IMR-90 (cell line): ENCODE measurements around the gene POLR2F. TPM values are rescaled to one million over a fixed set of nuclear protein-coding genes. Genes with fewer than 3 reads are reported as not detected.

Experiments
- ATAC-seq: fragments of 200-7000 bp; cut with Tn5 transposase; 2 replicates; pipeline ENCODE4 v1.9.1; 2020; ENCODE audit warnings: low read depth, mild to moderate bottlenecking, moderate library complexity
- BruUV-seq: library from RNA; stranded (reverse); fragments of 400-500 nt; replicated peaks from 2 replicates; lab custom pipeline; 2021; lab: Mats Ljungman, UMichigan
- CTCF ChIA-PET: fragments of 300-600 bp; formaldehyde crosslinking; extraction: SDS; loops from one replicate; lab custom pipeline; 2021; ENCODE audit warnings: antibody characterized with exemption; lab: Yijun Ruan, JAX
- POLR2A ChIA-PET: fragments of 300-600 bp; sonication (Branson Sonifier 250); formaldehyde crosslinking; loops from one replicate; lab custom pipeline; 2022; ENCODE audit warnings: antibody characterized with exemption; ENCODE audit not compliant: unreplicated experiment; lab: Charles Lee
- DNase-seq: peaks from one replicate; pipeline ENCODE4 v3.0.0; 2013
- H2AFZ ChIP-seq: replicated peaks from 2 replicates; pipeline ENCODE3; 2013; ENCODE audit warnings: low read length, mild to moderate bottlenecking; ENCODE audit not compliant: poor library complexity
- H2AK5ac ChIP-seq: 2 replicates; pipeline ENCODE4 v1.6.1; 2013; ENCODE audit warnings: low read depth, low read length, inconsistent platforms
- H2AK9ac ChIP-seq: replicated peaks from 2 replicates; pipeline ENCODE3; 2013; ENCODE audit warnings: mild to moderate bottlenecking, low read depth, low read length, moderate library complexity; ENCODE audit not compliant: poor library complexity
- H2BK120ac ChIP-seq: 2 replicates; pipeline ENCODE4 v1.6.1; 2013; ENCODE audit warnings: low read depth, low read length, inconsistent platforms
- H2BK15ac ChIP-seq: 3 replicates; pipeline ENCODE4 v1.6.1; 2013; ENCODE audit warnings: low read depth, low read length, inconsistent platforms
- H2BK20ac ChIP-seq: 2 replicates; pipeline ENCODE4 v1.6.1; 2013; ENCODE audit warnings: low read depth, mild to moderate bottlenecking, inconsistent platforms, low read length, moderate library complexity
- H2BK5ac ChIP-seq: 2 replicates; pipeline ENCODE4 v1.6.1; 2013; ENCODE audit warnings: mild to moderate bottlenecking, low read depth, low read length, inconsistent platforms; ENCODE audit not compliant: poor library complexity, severe bottlenecking
- H3K14ac ChIP-seq: replicated peaks from 2 replicates; pipeline ENCODE4 v1.6.1; 2013; ENCODE audit warnings: low read depth, low read length, inconsistent platforms
- H3K18ac ChIP-seq: 2 replicates; pipeline ENCODE4 v1.6.1; 2013; ENCODE audit warnings: low read depth, low read length, control low read depth
- H3K23ac ChIP-seq: 2 replicates; pipeline ENCODE4 v1.6.1; 2013; ENCODE audit warnings: low read depth, low read length, inconsistent platforms
- H3K27ac ChIP-seq: 2 replicates; pipeline ENCODE4 v1.5.1; 2013; ENCODE audit warnings: mild to moderate bottlenecking, control low read depth, low read length; ENCODE audit not compliant: insufficient read depth
- H3K27me3 ChIP-seq: 2 replicates; pipeline ENCODE4 v1.6.1; 2013; ENCODE audit warnings: low read length; ENCODE audit not compliant: control insufficient read depth, insufficient read depth
- H3K36me3 ChIP-seq: 2 replicates; pipeline ENCODE4 v1.6.1; 2013; ENCODE audit warnings: low read length, mixed read lengths; ENCODE audit not compliant: control insufficient read depth, insufficient read depth
- H3K4ac ChIP-seq: 2 replicates; pipeline ENCODE4 v1.6.1; 2013; ENCODE audit warnings: low read depth, low read length, inconsistent platforms
- H3K4me1 ChIP-seq: 2 replicates; pipeline ENCODE4 v1.6.1; 2013; ENCODE audit warnings: low read length, mixed read lengths; ENCODE audit not compliant: control insufficient read depth, insufficient read depth
- H3K4me2 ChIP-seq: 2 replicates; pipeline ENCODE4 v1.6.1; 2013; ENCODE audit warnings: low read depth, mild to moderate bottlenecking, control low read depth, low read length, moderate library complexity
- H3K4me3 ChIP-seq: 2 replicates; pipeline ENCODE4 v1.5.1; 2013; ENCODE audit warnings: low read depth, mild to moderate bottlenecking, control low read depth, low read length, moderate library complexity; ENCODE audit not compliant: insufficient read depth
- H3K56ac ChIP-seq: 2 replicates; pipeline ENCODE4 v1.6.1; 2013; ENCODE audit warnings: low read length, inconsistent platforms; ENCODE audit not compliant: insufficient read depth; ENCODE audit errors: extremely low read depth
- H3K79me1 ChIP-seq, 2 experiments: 2 replicates each; pipeline ENCODE4 v1.6.1; 2013; ENCODE audit warnings: low read length in 2 of 2, inconsistent platforms in 1 of 2, low read depth in 1 of 2
- H3K9ac ChIP-seq: 2 replicates; pipeline ENCODE4 v1.6.1; 2013; ENCODE audit warnings: low read depth, low read length, control low read depth
- H3K9me1 ChIP-seq: 2 replicates; pipeline ENCODE4 v1.6.1; 2013; ENCODE audit warnings: low read length, inconsistent platforms; ENCODE audit not compliant: insufficient read depth
- H3K9me3 ChIP-seq: 2 replicates; pipeline ENCODE4 v1.6.1; 2013; ENCODE audit warnings: low read length; ENCODE audit not compliant: control insufficient read depth, insufficient read depth
- H4K20me1 ChIP-seq: 2 replicates; pipeline ENCODE4 v1.6.1; 2013; ENCODE audit warnings: low read length, inconsistent platforms; ENCODE audit not compliant: insufficient read depth
- H4K5ac ChIP-seq: 2 replicates; pipeline ENCODE4 v1.6.1; 2013; ENCODE audit warnings: mild to moderate bottlenecking, low read depth, low read length, control low read depth
- H4K8ac ChIP-seq, 2 experiments: 2 replicates each; pipeline ENCODE4 v1.6.1; 2013; ENCODE audit warnings: low read depth in 2 of 2, low read length in 2 of 2, control low read depth in 1 of 2, inconsistent platforms in 1 of 2
- H4K91ac ChIP-seq: 2 replicates; pipeline ENCODE4 v1.6.1; 2013; ENCODE audit warnings: low read depth, low read length, inconsistent platforms; ENCODE audit not compliant: insufficient read depth
- BHLHE40 ChIP-seq: fragments of 150-350 bp; IDR thresholded peaks from 2 replicates; pipeline ENCODE4 v1.6.1; 2016; ENCODE audit warnings: mild to moderate bottlenecking, low read depth, low read length
- CEBPB ChIP-seq: IDR thresholded peaks from 2 replicates; pipeline ENCODE4 v1.6.1; 2012; ENCODE audit warnings: low read depth, low read length, improper control_type of control experiment
- CTCF ChIP-seq: conservative IDR thresholded peaks from 2 replicates; pipeline ENCODE4 v1.5.1; 2012; ENCODE audit warnings: mild to moderate bottlenecking, low read depth, low read length, improper control_type of control experiment
- MAZ ChIP-seq: IDR thresholded peaks from 2 replicates; pipeline ENCODE4 v1.6.1; 2012; ENCODE audit warnings: low read depth, mild to moderate bottlenecking, low read length, improper control_type of control experiment, moderate library complexity, borderline replicate concordance
- POLR2A ChIP-seq: IDR thresholded peaks from 2 replicates; pipeline ENCODE4 v1.6.1; 2012; ENCODE audit warnings: mild to moderate bottlenecking, low read depth, low read length
- USF2 ChIP-seq: fragments of 150-350 bp; IDR thresholded peaks from 2 replicates; pipeline ENCODE4 v1.6.1; 2017; ENCODE audit warnings: mild to moderate bottlenecking, antibody characterized with exemption, low read length, low read depth
- WGBS, 2 experiments: methylation state at CpG; one replicate each; pipeline versions ENCODE4 v1.1.5 to v1.1.7; 2013; ENCODE audit warnings: missing lambda C conversion rate in 2 of 2; ENCODE audit not compliant: insufficient read length in 1 of 2; ENCODE audit errors: extremely low coverage in 2 of 2; 5-methylcytosine and 5-hydroxymethylcytosine counted together
- dilution Hi-C: fragments of 300-500 bp; cut with HindIII; formaldehyde crosslinking; loops from one replicate; pipeline ENCODE4 v1.14.3; 2018; ENCODE audit warnings: low sequenced_read_pairs; ENCODE audit not compliant: unreplicated experiment
- in situ Hi-C: fragments of 300-500 bp; cut with MboI; formaldehyde crosslinking; loops from 3 replicates; pipeline ENCODE4 v1.14.3; 2019; ENCODE audit warnings: low sequenced_read_pairs, inconsistent platforms, mixed read lengths
- intact Hi-C: fragments of 100-400 bp; cut with micrococcal nuclease; formaldehyde crosslinking; loops from 2 replicates; pipeline ENCODE4 v1.10.0; 2022
- polyA plus RNA-seq, 3 experiments: library from polyadenylated mRNA; depleted of rRNA; stranded (reverse); fragments of >200 nt; gene quantifications; 2 replicates each; pipeline ENCODE4 v1.2.3, GENCODE V29; 2012; ENCODE audit warnings: low replicate concordance in 1 of 3
- total RNA-seq: library from RNA; depleted of rRNA; stranded (reverse); fragments of >200 nt; gene quantifications from 2 replicates; pipeline ENCODE4 v1.2.3, GENCODE V29; 2012

The POLR2F gene
- total and polyA plus RNA-seq, 2 of the 4 experiments (the other 2 are of a cell fraction), result 26.0 to 147 TPM

GRCh38 chr22:37907036-37907954 lies 46.2 kb upstream of the POLR2F start:
- dilution Hi-C loops (no loop called here), intact Hi-C loops (no loop called here), in situ Hi-C loops (no loop called here)
- Histone ChIP-seq H3K14ac (peak overlapping the region; percentile 86; the same call in 1 of the 2 replicates), H3K27ac (peak overlapping the region; percentile 50), H3K79me1 (peaks cover 23 to 53% of the 10 kb centered on the region in 2 experiments), H3K9ac (peak overlapping the region; percentile 51), H3K4me3 (peak overlapping the region; percentile 97), H2BK120ac (no peak overlapping the region), H3K4me1 (peaks cover 24% of the 10 kb centered on the region), H3K4ac (peak overlapping the region; percentile 82), H3K36me3 (peaks cover 5% of the 10 kb centered on the region; the same call in 1 of the 2 replicates), H4K8ac (peak overlapping the region in 1 of 2 experiments; percentile 54; a peak in 2 of 4 replicates), H3K18ac (no peak overlapping the region), H2AFZ (peak overlapping the region; percentile 95), H3K23ac (peak overlapping the region; percentile 39), H2BK15ac (peak overlapping the region; percentile 56; the same call in 1 of the 3 replicates), H4K20me1 (peaks cover 43% of the 10 kb centered on the region), H2AK9ac (peak overlapping the region; percentile 97), H4K5ac (no peak overlapping the region; the same call in 1 of the 2 replicates), H3K56ac (0 out of 2 replicates have a peak overlapping the region, but pooled peaks have one; percentile 9), H2BK20ac (no peak overlapping the region), H3K9me3 (no peaks in the 10 kb centered on the region), H2AK5ac (peak overlapping the region; percentile 86), H3K4me2 (peak overlapping the region; percentile 85), H4K91ac (peak overlapping the region; percentile 69; the same call in 1 of the 2 replicates), H3K9me1 (peaks cover 30% of the 10 kb centered on the region), H2BK5ac (peak overlapping the region; percentile 94), H3K27me3 (no peaks in the 10 kb centered on the region)
- CTCF ChIA-PET, result interaction anchor here (0.7 kb wide), 1 partner anchor 24 kb away, joined by 6 read pairs; no protein-coding TSS in a partner anchor
- TSS peak; percentile 38 for BruUV-seq
- peak; percentile 66 for TF ChIP-seq CEBPB
- TF ChIP-seq BHLHE40, result no peak
- no peak for TF ChIP-seq MAZ
- peak; percentile 3; the same call in 1 of the 2 replicates for TF ChIP-seq POLR2A
- no peak for TF ChIP-seq USF2
- no peak for TF ChIP-seq CTCF
- no peak for ATAC-seq
- WGBS, 2 experiments, result 44% methylated on average over 11 of the region's 19 CpGs; no CpG with 5 or more reads in 1 of the 2 experiments
- POLR2A ChIA-PET, result interaction anchor here (0.6 kb wide), 1 partner anchor 47 kb away, joined by 14 read pairs; no protein-coding TSS in a partner anchor
- DNase-seq, result peak; percentile 15
